Type B pancreatic cell (in vitro differentiated cells): ENCODE measurements around the gene KLHL17. TPM values are rescaled to one million over a fixed set of nuclear protein-coding genes. Genes with fewer than 3 reads are reported as not detected.

Source experiments
- DNase-seq: peaks from one replicate; pipeline ENCODE4 v3.0.0; 2021; ENCODE audit warnings: mixed read lengths; ENCODE audit not compliant: unreplicated experiment; ENCODE audit errors: extremely low spot score
- H3K27ac Mint-ChIP-seq: 2 replicates; pipeline ENCODE4 v1.8.0; 2021; ENCODE audit warnings: mild to moderate bottlenecking, mixed read lengths
- H3K27me3 Mint-ChIP-seq: 2 replicates; pipeline ENCODE4 v1.8.0; 2021; ENCODE audit warnings: mixed read lengths
- H3K36me3 Mint-ChIP-seq: 2 replicates; pipeline ENCODE4 v1.8.0; 2021; ENCODE audit warnings: mixed read lengths
- H3K4me1 Mint-ChIP-seq: one replicate; pipeline ENCODE4 v1.8.0; 2021; ENCODE audit warnings: mixed read lengths; ENCODE audit not compliant: unreplicated experiment
- H3K4me3 Mint-ChIP-seq: 2 replicates; pipeline ENCODE4 v1.8.0; 2021; ENCODE audit warnings: mild to moderate bottlenecking, mixed read lengths
- H3K9me3 Mint-ChIP-seq: 2 replicates; pipeline ENCODE4 v1.8.0; 2021; ENCODE audit warnings: mixed read lengths
- CTCF ChIP-seq: fragments of 200-600 bp; sonication (generic); conservative IDR thresholded peaks from 2 replicates; pipeline ENCODE4 v1.5.0; 2021; ENCODE audit warnings: antibody characterized with exemption, mild to moderate bottlenecking
- total RNA-seq: library from RNA; stranded (reverse); gene quantifications from 2 replicates; pipeline ENCODE4 v1.2.1, GENCODE V29; 2021; ENCODE audit warnings: low replicate concordance

Gene KLHL17
- total RNA-seq, 1 donor from 2014 or later: 42.2 TPM

GRCh38 chr1:941588-942383 lies 18.6 kb upstream of the KLHL17 start:
- no peaks in the 10 kb centered on the region for H3K36me3 Mint-ChIP-seq
- no peak for TF ChIP-seq CTCF
- no peak overlapping the region for H3K27ac Mint-ChIP-seq
- H3K27me3 Mint-ChIP-seq: peaks cover 14% of the 10 kb centered on the region
- H3K4me3 Mint-ChIP-seq: peak overlapping the region; percentile 77
- H3K4me1 Mint-ChIP-seq: peaks cover 21% of the 10 kb centered on the region
- peak; percentile 89 for DNase-seq
- no peaks in the 10 kb centered on the region for H3K9me3 Mint-ChIP-seq

GRCh38 chr1:942411-942821 lies 18.0 kb upstream of the KLHL17 start:
- Mint-ChIP-seq H3K4me3 (no peak overlapping the region), H3K27me3 (peaks cover 13% of the 10 kb centered on the region), H3K4me1 (peaks cover 21% of the 10 kb centered on the region), H3K27ac (no peak overlapping the region), H3K36me3 (peaks cover 3% of the 10 kb centered on the region), H3K9me3 (no peaks in the 10 kb centered on the region)
- no peak for DNase-seq
- no peak for TF ChIP-seq CTCF

- Mint-ChIP-seq H3K4me3 (no peak overlapping the region), H3K27ac (no peak overlapping the region), H3K4me1 (peaks cover 17% of the 10 kb centered on the region), H3K9me3 (no peaks in the 10 kb centered on the region), H3K36me3 (peaks cover 3% of the 10 kb centered on the region), H3K27me3 (peaks cover 10% of the 10 kb centered on the region)
- no peak for DNase-seq
- no peak for TF ChIP-seq CTCF
Measured at GRCh38 chr1:942864-943533, 17.4 kb upstream of the KLHL17 start.

- Mint-ChIP-seq H3K9me3 (no peaks in the 10 kb centered on the region), H3K4me1 (peaks cover 12% of the 10 kb centered on the region), H3K27me3 (peaks cover 6% of the 10 kb centered on the region), H3K36me3 (peaks cover 3% of the 10 kb centered on the region), H3K4me3 (no peak overlapping the region), H3K27ac (no peak overlapping the region)
- DNase-seq: no peak
- TF ChIP-seq CTCF: no peak
Measured at GRCh38 chr1:943545-944340, 16.6 kb upstream of the KLHL17 start.

- DNase-seq: no peak
- Mint-ChIP-seq H3K36me3 (peaks cover 5% of the 10 kb centered on the region), H3K4me3 (peak overlapping the region; percentile 57), H3K27me3 (peaks cover 6% of the 10 kb centered on the region), H3K27ac (no peak overlapping the region), H3K9me3 (no peaks in the 10 kb centered on the region), H3K4me1 (peaks cover 12% of the 10 kb centered on the region)
- TF ChIP-seq CTCF: no peak
Measured at GRCh38 chr1:944341-945325, 15.8 kb upstream of the KLHL17 start.
